HPDE6-E6E7 (cell line): ENCODE measurements around the gene CAV3.
"Not testable (repeated sequence)": the region's sequence is repeated elsewhere in the genome, so short reads cannot be mapped to it uniquely, and the experiment has no call there.

Experiments used
- DNase-seq: peaks from one replicate; pipeline ENCODE4 v3.0.0; 2011; ENCODE audit warnings: missing footprints; ENCODE audit errors: extremely low spot score

CAV3 gene

DNA sequence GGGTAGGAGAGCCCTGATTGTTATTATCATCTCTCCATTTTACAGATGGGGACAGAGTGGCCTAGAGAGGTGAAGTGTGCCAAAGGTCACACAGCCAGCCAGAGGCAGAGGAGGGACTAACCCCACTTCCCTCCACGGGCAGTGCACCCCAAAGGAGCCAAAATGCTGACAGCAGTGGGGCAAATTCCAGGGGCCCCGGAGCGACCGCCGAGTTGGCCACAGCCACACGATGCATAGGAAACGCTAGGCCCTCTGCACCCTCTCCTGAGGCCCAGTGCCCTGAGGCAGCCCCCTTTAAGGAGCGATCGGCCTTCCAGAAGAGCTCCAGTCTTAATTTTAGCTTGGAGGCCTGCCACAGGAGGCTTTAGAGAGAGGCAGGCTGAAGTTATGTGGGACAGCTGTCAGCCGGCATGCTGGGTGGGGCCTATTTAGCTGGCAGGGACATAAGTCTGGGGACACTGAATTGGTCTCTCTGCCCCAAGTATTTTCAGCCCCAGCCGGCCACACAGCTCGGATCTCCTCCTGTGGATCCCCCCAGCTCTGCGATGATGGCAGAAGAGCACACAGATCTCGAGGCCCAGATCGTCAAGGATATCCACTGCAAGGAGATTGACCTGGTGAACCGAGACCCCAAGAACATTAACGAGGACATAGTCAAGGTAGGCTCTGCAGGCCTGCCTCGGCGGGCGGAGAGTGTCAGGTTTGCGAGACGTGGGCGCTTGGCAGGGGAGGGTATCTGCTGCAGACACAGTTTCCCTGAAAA lies at the start of gene CAV3:
CAV3 (plus strand) TSS at position 471 of the 763 bp plus-strand sequence; CDS start at position 546, 75 bp downstream.
- DNase-seq: no peak

DNA sequence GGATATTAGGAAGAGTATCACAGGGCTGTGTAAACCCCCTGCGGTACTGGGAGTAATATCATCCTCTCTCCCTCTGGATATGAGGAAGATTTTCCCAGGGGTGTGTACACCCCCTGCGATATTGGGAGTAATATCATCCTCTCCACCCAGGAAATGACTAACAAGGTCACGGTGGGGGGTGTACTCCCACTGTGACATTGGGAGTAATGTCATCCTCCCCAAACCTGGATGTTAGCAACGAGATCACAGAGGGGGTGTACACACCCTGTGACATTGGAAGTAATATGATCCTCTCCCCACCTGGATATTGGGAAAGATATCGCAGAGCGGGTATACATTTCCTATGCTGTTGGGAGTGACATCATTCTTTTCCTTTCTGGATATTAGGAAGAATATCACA lies 48.6 kb upstream of the CAV3 start:
- DNase-seq: not testable (repeated sequence)

DNA sequence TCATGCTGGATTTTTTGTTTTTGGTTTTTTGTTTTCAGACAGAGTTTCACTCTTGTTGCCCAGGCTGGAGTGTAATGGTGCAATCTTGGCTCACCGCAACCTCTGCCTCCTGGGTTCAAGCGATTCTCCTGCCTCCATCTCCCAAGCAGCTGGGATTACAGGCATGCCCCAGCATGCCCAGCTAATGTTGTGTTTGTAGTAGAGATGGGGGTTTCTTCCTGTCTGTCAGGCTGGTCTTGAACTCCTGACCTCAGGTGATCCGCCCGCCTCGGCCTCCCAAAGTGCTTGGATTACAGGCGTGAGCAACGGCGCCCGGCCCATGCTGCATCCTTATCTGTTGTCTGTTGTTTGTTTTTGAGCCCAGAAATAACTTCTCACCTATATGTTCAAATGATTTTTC lies 42.3 kb upstream of the CAV3 start:
- DNase-seq: not testable (repeated sequence)

DNA sequence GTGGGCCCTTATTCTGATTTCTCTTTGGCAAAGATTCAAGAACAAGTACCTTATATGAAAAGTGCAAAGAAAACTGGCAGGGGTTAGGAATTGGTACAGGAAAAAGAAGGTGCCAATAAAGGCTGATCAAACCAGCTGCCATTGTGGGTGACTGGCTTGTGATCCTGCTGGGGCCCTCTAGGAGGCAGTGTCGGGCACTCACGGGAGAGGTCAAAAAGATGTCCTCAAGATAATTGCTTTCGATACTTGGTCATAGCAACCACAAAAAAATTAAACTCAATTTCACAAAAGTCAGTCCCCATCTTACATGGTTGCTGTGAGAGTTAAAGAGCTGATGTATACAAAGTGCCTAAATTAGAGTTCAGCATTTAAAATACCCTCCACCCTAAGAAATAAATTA lies 31.0 kb upstream of the CAV3 start:
- no peak for DNase-seq

DNA sequence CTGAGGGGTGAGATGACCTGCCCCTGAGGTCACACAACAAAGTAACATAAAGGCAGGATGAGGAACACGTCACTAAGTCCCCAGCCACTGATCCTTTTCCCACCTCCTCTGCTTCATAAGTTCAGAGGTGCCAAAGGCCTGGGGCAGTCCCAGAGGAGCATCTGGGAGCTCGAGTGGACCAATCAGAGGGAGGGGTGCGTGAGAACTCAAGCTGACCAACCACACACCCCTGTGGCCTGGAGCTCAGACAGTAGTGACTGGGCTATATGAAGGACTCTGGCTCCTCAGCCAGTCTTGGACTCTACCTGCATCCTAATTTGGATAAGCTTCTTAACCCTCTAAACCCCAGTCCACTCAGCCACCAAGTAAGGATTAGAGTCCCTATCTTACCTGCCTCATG lies 28.0 kb upstream of the CAV3 start:
- no peak for DNase-seq

DNA sequence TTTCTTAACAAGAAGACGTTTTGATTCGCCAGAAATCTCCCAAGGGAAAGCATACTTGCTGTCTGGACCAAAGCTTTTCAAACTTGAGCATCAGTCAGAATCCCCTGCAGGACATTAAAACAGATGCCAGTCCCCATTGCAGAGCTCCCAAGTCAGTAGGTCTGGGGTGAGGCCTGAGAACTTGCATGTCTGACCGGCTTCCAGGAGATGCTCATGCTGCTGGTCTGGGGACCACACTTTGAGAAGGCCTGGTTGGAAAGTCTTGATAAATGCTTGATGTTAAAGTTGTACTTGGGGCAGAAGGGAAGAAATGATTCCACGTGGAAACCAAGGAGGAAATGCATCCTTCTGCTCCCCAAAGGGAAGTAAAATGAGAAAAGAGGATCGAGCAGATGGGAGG lies 24.3 kb upstream of the CAV3 start:
- DNase-seq: no peak

DNA sequence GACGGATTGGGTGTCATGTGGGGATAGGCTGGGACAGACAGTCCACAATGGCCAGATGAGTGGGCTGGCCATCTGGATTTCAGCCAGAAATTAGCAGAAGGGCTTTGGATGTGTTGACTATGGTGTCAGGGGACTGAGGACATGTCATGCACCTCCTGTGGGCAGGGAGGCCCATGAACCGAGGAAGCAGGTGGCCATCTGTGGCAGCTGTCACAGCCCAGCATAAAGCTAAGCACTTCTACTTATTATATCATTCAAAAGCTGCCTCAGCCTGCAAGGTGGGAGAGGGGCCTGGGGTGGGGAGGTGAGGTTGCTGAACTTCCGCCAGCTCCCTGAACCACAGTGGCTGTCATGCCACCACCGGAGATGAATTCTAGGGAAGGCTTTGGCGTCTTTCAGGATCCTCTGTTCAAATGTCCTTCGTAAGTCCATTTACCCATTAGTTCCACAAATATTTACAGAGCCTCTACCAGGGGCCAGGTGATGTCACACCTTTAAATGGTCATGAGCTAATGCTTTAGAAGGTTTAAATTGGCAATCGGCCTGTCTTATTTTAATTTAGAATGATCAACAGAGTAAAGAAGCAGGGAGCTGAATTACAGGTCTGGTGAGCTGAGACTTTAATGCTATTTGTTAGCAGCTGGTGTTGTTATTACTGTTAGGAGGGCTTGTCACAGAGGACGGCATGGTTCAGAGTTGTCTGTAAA lies 23.6 kb upstream of the CAV3 start:
- DNase-seq: no peak

DNA sequence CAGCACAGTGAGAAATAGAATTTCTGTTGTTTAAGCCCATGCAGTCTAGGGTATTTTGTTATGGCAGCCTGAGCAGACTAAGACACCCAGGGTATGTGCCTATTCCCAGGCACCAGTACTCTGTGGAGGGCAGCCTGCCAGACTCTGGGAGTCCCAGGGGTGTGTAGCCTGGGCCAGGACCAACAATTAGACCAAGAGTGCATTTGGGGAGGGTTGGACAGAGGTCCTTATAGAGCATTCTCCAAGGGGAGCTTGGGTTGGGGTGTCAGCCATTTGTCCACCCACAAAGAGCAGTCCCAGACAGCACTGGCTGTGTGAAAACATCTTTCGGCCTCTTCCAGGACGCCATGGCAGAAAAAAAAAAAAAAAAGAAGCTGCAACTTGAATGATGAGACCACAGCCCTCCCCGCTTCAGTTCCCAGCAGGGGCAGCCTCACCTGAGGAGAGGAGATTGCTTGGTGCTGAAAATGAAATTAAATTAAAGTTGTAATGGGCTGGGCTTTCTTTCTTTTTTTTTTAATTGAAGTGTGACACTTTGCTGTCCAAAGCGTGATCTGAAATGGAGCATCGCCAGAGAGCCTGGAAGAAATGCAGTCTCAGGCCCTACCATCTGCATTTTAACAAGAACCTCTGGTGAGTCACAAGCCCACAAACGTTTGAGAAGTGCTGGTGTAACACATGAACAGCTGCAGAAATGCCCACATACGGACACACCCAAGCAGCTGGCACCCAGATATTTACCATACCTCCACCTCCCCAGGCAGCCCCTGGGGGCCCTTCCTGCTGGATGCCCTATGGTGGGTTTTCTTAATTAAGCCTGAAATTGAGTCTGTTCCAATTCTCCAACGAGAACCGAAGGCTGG lies 21.3 kb upstream of the CAV3 start:
- DNase-seq: no peak

DNA sequence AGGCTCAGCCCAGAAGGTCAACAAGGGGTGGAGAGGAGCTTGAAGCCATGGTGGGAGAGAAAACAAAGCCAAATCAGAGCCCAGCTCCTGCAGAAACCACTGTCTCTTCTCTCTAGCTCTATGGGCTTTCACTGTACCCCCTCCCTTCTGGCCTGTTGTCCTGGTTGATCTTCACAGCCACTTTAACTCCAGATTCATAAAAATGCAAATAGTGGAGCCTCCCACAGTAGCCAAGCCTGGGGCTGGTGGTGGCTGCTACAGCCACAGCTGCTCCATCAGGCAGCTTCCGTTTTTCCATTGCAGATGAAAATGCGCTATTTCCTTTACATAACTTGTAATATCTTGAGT lies 20.7 kb upstream of the CAV3 start:
- DNase-seq: no peak

DNA sequence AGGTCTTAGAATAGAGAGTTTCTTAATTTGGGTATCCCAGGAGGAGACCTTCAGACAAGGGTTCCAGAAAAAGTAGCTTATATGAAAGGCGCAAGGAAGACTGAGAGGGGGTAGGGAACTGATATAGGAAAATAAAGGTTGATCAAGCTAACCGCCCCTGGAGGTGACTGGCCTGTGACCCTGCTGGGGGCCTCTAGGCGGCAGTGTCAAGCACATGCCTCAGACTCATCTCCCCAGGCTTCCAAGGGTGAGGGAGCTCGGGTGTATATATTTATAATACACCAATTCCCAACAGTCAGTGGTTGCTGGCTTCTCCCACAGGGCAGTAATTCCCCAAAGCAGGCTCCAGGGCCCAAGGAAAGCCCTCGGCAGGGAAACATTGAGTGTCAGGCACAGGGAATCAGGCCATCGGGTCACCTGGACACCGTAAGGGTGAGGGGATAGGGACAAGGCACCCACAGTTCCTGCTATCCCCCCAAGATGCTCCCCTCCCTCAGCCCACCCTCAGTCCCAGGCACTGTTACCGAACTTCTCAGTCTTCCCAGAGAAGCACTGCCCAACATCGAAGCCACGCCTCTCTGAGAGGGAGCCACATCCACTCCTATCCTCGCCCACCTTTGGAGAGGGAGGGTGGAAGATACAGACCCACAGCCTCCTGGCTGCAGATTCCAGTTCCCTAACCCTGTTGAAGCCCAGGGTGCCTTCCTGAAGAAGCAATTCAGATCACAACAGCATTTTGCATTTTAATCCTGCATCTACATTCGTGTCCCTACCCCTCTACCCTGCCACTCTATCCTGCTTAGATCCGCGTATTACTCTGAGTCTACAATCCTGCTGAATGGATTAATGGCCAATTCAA lies 19.5 kb upstream of the CAV3 start:
- no peak for DNase-seq

DNA sequence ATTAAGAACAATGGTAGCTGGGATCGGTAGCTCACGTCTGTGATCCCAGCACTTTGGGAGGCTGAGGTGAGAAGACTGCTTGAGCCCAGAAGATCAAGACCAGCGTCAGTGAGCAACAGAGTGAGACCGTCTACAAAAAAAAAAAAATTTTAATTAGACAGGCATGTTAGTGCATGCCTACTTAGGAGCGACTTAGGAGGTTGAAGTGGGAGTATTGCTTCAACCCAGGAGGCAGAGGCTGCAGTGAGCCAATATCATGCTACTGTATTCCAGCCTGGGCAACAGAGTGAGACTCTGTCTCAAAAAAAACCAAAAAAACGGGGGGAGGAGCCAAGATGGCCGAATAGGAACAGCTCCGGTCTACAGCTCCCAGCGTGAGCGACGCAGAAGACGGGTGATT lies 17.8 kb upstream of the CAV3 start:
- not testable (repeated sequence) for DNase-seq

DNA sequence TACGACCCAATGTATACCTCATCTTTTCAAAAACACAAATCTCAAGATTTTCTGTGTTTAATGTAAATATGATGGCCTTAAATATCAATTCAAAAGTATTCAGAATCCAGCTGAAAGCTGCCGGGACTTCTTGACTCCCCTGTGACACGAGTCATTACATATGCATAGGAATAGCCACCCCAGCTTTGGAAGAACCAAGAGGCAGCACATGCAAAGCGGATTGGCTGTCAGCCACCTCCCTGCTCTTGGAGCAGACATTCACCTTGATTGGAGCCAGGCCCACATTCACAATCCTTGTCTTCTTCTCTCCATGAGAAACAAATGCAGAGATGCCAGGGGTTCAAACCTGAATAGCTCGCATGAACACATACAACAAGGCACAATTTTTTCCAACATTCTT lies 10.8 kb upstream of the CAV3 start:
- DNase-seq: no peak

DNA sequence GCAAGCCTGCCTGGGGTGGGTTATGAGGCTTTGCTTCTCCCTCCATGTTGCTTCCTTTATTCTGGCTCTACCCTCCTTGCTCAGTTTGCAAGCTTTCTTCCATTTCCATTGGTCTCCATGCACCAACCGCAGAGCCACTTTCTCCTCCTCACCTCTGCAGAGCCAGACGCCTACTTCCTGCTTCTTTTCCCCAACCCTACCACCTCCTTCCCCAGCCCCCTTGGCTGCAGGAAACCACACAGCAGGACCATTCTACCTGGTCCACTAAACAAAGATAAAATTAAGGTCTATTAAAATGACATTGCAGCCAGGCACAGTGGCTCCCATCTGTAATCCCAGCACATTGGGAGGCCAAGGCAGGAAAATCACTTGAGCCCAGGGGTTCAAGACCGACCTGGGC lies 10.0 kb upstream of the CAV3 start:
- no peak for DNase-seq

DNA sequence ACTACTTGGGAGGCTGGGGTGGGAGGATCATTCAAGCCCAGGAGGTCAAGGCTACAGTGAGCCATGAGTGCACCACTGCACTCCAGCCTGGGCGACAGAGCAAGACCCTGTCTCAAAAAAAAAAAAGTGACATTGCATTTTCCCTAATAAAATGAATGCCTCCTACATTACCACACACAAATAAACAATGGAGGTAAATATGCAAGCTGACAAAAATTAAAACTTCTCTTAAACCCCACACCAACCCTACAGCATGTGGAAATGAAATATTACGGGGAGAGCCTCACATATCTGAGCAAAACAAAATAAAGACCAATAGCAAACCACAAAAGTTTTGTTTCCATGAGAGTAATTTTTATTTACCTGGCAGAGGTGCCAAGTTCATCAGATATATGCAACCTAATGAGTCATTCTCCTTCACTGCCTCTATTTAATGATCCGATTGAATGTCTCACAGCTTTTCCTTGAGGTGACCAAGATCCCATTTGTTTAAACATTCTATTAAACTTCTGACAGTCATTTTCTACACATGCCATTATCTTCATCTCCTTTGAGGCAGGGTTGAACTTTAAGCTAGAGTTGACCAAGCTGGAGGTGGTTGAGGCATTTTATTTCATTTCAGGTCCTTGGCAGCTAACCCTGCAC lies 9.4 kb upstream of the CAV3 start:
- no peak for DNase-seq

DNA sequence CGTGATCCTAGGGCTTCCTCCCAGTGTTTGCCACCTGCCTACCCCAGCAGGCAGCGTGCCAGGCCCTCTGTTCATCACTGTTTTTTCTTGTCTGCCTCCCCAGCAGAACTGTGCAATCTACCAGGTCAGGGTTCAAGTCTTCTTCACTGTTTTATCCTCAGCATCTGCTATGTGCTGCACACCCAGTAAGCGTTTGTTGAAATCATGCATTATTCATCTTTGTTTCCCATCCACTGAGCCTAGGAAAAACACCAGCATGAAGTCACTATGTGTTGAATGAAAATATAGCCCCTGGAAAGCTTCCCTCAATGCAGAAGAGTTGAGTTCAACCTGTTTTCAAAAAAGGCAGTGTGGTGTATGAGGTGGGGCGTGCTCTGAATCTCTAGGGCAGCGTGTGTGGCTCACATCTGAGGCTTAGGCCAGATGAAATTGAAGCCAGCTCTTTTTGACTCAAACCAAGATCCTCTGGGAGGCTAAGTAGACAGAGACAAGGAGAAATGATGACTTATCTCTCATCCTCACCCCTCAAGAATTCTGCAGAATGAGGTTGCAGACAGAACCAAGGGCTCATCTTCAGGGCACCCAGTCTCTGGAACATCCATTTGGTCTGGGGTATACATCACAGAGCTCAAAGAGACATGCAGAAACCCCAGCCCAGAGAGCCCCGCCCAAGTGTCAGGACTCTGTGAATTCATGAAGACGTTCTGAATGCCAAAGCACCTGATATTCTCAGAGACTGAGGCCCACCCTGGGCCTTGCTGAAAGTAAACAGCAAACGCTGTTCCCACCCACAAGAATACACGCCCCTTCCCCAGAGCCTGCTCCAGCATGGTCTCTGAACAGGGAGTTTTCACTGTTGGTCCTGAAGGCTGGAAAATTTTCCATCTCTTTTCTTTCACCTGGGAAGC lies 5.7 kb upstream of the CAV3 start:
- no peak for DNase-seq

DNA sequence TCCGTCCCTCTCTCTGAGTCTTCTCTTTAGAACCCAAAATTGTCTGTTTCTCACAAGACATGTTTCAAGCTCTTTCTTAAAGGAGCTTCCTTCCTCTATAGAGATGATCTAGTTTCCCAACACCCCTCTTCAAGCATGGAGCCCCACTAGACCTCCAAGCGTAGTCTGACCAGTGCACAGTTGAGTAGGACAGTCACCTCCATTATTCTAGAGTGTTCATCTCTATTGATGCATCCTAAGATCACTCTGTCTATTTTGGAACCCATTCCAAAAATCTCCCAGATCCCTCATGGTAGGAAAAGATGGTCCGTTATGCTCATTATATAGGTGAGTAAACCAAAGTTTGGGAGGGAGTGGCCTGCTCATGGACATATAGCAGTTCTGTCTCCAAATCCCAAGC lies 4.1 kb upstream of the CAV3 start:
- no peak for DNase-seq

DNA sequence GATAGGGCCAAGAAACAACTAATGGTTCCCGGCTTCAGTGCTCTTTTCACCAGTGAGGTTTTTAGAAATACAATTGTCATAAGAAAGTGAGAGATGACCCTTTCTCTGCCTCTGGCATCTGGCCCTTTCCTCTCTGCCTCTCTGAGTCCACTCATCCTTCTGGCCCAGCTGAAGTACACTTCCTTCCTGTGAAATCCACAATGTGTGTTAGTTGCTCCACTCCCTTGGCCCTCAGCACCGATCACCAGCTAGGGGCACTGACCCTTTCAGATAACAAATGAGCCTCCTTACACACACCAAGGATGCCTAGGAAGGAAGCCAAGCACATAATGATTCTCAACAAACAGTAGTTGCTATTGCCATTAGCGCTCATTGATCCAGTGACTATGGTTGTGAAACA lies 2.9 kb upstream of the CAV3 start:
- no peak for DNase-seq

DNA sequence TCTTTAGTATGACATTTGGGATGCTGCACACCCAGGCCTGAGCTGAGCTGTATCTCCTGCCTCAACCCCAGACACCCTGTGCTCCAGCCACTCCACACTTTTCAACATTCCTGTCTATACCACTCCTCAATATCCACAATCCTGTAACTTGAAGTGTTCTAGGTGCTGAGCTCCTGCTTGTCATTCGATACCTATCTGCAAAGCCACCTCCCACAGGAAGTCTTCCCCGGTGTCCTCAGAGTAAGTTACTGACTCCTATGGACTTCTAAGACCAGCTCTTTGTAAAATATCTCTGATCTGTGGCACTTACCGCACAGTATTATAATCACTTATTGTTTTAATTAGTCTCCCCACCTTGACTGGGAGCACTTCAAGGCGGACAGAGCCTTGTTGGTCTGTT lies 1.2 kb upstream of the CAV3 start:
- no peak for DNase-seq

DNA sequence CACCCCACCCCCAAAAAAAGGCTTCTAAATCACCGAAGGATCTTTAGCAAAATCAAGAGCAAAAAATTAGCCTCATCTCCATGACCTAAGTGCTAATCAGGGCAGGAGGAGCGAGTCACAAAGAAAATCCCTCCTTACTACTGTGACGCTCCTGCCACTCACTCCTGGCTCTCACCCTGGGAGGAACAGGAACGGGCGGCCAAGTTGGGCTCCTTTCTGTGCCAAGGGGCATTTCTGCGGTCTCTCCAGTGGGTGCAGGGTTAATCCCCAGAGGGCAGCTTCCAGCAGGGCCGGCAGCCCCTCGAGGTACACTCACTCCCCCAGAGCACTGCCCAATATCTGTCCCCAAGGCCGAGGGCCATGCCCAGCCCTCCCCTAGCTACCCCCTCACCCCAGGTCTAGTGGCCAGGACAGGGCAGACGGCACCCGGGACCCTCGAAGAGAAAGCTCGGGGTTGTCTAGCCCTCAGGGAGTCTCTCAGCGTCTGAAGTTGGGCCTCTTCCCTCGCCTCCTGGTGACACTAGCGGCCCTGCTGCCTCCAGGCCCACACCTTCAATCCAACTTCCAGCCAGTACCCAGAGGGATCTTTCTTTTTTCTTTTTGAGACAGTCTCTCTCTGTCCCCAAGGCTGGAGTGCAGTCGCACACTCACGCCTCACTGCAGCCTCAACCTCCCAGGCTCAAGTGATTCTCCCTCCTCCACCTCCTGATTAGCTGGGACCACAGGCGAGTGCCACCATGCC lies 706 bp downstream of the CAV3 start:
- DNase-seq: no peak
